Keratinocyte (primary cell): Measurements from ENCODE around the gene MCEE. TPM values are rescaled to one million over a fixed set of nuclear protein-coding genes. Genes with fewer than 3 reads are reported as not detected.
A peak's percentile ranks its signal among the peaks of the same experiment; 100 is the strongest.

Experiments used
- DNase-seq: peaks from one replicate; pipeline ENCODE4 v3.0.0-alpha.2; 2011; ENCODE audit warnings: low read depth, missing footprints, low spot score
- FAIRE-seq: peaks from 2 replicates; lab custom pipeline; 2011; peaks lifted over from hg19 to GRCh38; lab: Jason Lieb, UNC
- H2AFZ ChIP-seq: 2 replicates; pipeline ENCODE4 v1.6.0; 2012; ENCODE audit warnings: low read length, control low read depth, inconsistent platforms; ENCODE audit not compliant: control insufficient read depth
- H3K27ac ChIP-seq: 2 replicates; pipeline ENCODE4 v1.5.1; 2011; ENCODE audit warnings: low read length; ENCODE audit not compliant: control insufficient read depth, insufficient read depth
- H3K27me3 ChIP-seq: 3 replicates; pipeline ENCODE4 v1.6.0; 2011; ENCODE audit warnings: low read length; ENCODE audit not compliant: control insufficient read depth, insufficient read depth; ENCODE audit errors: extremely low read depth
- H3K36me3 ChIP-seq, 2 experiments: 2 replicates in 1 of 2; 3 replicates in 1 of 2; pipeline ENCODE4 v1.5.1; 2011; ENCODE audit warnings: low read length in 2 of 2, mild to moderate bottlenecking in 1 of 2; ENCODE audit not compliant: control insufficient read depth in 2 of 2, insufficient read depth in 2 of 2; ENCODE audit errors: extremely low read depth in 1 of 2
- H3K4me1 ChIP-seq: 3 replicates; pipeline ENCODE4 v1.5.1; 2011; ENCODE audit warnings: low read length; ENCODE audit not compliant: control insufficient read depth, insufficient read depth; ENCODE audit errors: extremely low read depth
- H3K4me2 ChIP-seq: 3 replicates; pipeline ENCODE4 v1.6.0; 2011; ENCODE audit warnings: low read depth, low read length; ENCODE audit not compliant: control insufficient read depth, insufficient read depth; ENCODE audit errors: extremely low read depth
- H3K4me3 ChIP-seq, 3 experiments: fragments of 200-600 bp in 1 of 3; sonication (generic) in 1 of 3; 2 replicates in 2 of 3; 3 replicates in 1 of 3; pipeline ENCODE4 v1.5.1; 2011 to 2016; ENCODE audit warnings: low read length in 3 of 3, mild to moderate bottlenecking in 3 of 3, control low read depth in 2 of 3, inconsistent platforms in 1 of 3, low read depth in 1 of 3, mixed read lengths in 1 of 3, mixed run types in 1 of 3, moderate library complexity in 1 of 3; ENCODE audit not compliant: control insufficient read depth in 2 of 3, insufficient read depth in 2 of 3; ENCODE audit errors: extremely low read depth in 1 of 3
- H3K79me2 ChIP-seq: 2 replicates; pipeline ENCODE4 v1.6.0; 2012; ENCODE audit warnings: low read length; ENCODE audit not compliant: control insufficient read depth, insufficient read depth
- H3K9ac ChIP-seq: 3 replicates; pipeline ENCODE4 v1.6.0; 2011; ENCODE audit warnings: low read length; ENCODE audit not compliant: control insufficient read depth, insufficient read depth; ENCODE audit errors: extremely low read depth
- H3K9me1 ChIP-seq: 3 replicates; pipeline ENCODE4 v1.6.0; 2011; ENCODE audit warnings: low read length; ENCODE audit not compliant: control insufficient read depth, insufficient read depth; ENCODE audit errors: extremely low read depth
- H3K9me3 ChIP-seq: 2 replicates; pipeline ENCODE4 v1.5.1; 2012; ENCODE audit warnings: low read depth, low read length; ENCODE audit not compliant: control insufficient read depth
- H4K20me1 ChIP-seq: 3 replicates; pipeline ENCODE4 v1.6.0; 2011; ENCODE audit warnings: low read length; ENCODE audit not compliant: control insufficient read depth, insufficient read depth; ENCODE audit errors: extremely low read depth
- CTCF ChIP-seq, 3 experiments: IDR thresholded peaks in 1 of 3; conservative IDR thresholded peaks in 1 of 3; optimal IDR thresholded peaks in 1 of 3; 2 replicates in 2 of 3; 3 replicates in 1 of 3; pipeline versions ENCODE3 to v1.5.1; 2011; ENCODE audit warnings: low read length in 3 of 3, mild to moderate bottlenecking in 3 of 3, moderate library complexity in 2 of 3, control low read depth in 1 of 3, inconsistent platforms in 1 of 3; ENCODE audit not compliant: insufficient read depth in 2 of 3; ENCODE audit errors: extremely low read depth in 1 of 3
- EZH2 ChIP-seq: IDR thresholded peaks from one replicate; pipeline ENCODE4 v1.6.1; 2012; ENCODE audit warnings: inconsistent platforms, mild to moderate bottlenecking, low read length, moderate library complexity
- dilution Hi-C: fragments of 300-500 bp; cut with MboI; formaldehyde crosslinking; loops from one replicate; pipeline ENCODE4 v1.7.0; 2020; ENCODE audit warnings: low sequenced_read_pairs; ENCODE audit not compliant: extremely low pct_ligation_motif_present
- polyA plus RNA-seq, 5 experiments: library from polyadenylated mRNA; depleted of rRNA in 3 of 5; stranded (reverse) in 3 of 5; stranded (forward) in 1 of 5; unstranded in 1 of 5; fragments of >200 nt; gene quantifications; 1 replicate in 1 of 5; 2 replicates in 3 of 5; 3 replicates in 1 of 5; pipeline versions ENCODE4 v1.2.1 to v1.2.3, GENCODE V29; 2011 to 2012; ENCODE audit warnings: missing spikeins in 2 of 5, low read depth in 1 of 5, low replicate concordance in 1 of 5

The MCEE gene
- polyA plus RNA-seq, 1 donor (not counting 4 experiments of a cell fraction or from before 2014, with no cell fraction given), result 7.4 TPM

- H3K27ac ChIP-seq, result no peak overlapping the region
- no peaks in the 10 kb centered on the region for H3K9me1 ChIP-seq
- FAIRE-seq, result no peak
- H3K36me3 ChIP-seq, result no peaks in the 10 kb centered on the region
- peaks cover 11% of the 10 kb centered on the region for H3K27me3 ChIP-seq
- no peak overlapping the region for H3K4me2 ChIP-seq
- H4K20me1 ChIP-seq, result no peaks in the 10 kb centered on the region
- no peaks in the 10 kb centered on the region for H3K79me2 ChIP-seq
- no peak for DNase-seq
- no peaks in the 10 kb centered on the region for H3K4me1 ChIP-seq
- no peaks in the 10 kb centered on the region for H3K9me3 ChIP-seq
- dilution Hi-C loops, result no loop called here
- no peak overlapping the region for H3K9ac ChIP-seq
- no peak overlapping the region for H2AFZ ChIP-seq
- no peak overlapping the region for H3K4me3 ChIP-seq
- TF ChIP-seq EZH2, result no peak
- no peak for TF ChIP-seq CTCF (optimal IDR thresholded peaks at IDR 0.05 in 1 of 3, IDR thresholded peaks at IDR 0.05 in 1 of 3, conservative IDR thresholded peaks at IDR 0.05 in 1 of 3; ENCODE audit: extremely low read depth in 1 of 3, insufficient read depth in 2 of 3, low read length in 3 of 3)
Observed at GRCh38 chr2:71166812-71167211, 36.8 kb upstream of the MCEE start.

DNA sequence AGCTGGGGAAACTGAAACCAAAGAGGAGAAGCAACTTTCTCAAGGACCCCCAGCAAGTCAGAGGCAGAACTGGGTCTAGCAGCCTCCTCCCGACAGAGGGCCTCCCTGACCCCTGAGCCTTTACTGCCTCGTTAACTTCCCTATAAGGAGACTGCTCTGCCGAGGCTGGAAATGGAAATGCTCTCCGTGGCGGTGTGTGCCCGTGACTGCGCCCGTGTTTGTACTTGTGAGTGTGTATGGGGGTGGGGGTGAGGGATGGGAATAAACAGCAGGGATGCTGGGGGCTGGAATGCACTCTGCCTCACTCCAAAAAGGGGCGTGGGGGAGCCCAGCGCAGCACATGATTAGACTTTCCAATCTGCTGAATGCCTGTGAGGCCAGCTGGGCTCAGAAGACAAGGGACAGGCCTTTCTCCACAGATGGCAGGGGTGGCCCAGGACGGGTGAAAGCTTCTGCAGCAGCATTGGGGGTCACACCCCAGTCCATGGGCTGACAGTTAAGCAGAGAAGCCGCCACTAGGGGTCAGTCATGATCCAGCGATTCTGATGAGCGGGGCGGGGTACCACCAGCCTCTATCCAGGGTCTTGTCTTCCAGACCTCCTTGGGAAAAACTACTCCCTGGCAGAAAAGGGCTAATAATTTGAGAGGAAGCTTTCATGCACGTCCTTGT is 27.2 kb upstream of the MCEE start:
- Histone ChIP-seq H3K4me1 (no peaks in the 10 kb centered on the region), H3K9me3 (no peaks in the 10 kb centered on the region), H3K79me2 (no peaks in the 10 kb centered on the region), H3K36me3 (no peaks in the 10 kb centered on the region), H3K4me2 (peak overlapping the region; percentile 29), H3K27ac (no peak overlapping the region), H4K20me1 (no peaks in the 10 kb centered on the region), H3K9me1 (no peaks in the 10 kb centered on the region), H3K4me3 (no peak overlapping the region), H3K9ac (no peak overlapping the region), H3K27me3 (no peaks in the 10 kb centered on the region), H2AFZ (peak overlapping the region; percentile 22)
- dilution Hi-C loops, result no loop called here
- no peak for TF ChIP-seq EZH2
- peak; percentile 64 to 85 (median 73) for TF ChIP-seq CTCF (optimal IDR thresholded peaks at IDR 0.05 in 1 of 3, IDR thresholded peaks at IDR 0.05 in 1 of 3, conservative IDR thresholded peaks at IDR 0.05 in 1 of 3; ENCODE audit: extremely low read depth in 1 of 3, insufficient read depth in 2 of 3, low read length in 3 of 3)
- DNase-seq (no peak), FAIRE-seq (no peak)
